Measurements from ENCODE around the gene IFNA14. TPM values are rescaled to one million over a fixed set of nuclear protein-coding genes. Genes with fewer than 3 reads are reported as not detected.
"Not testable (repeated sequence)": the region's sequence is repeated elsewhere in the genome, so short reads cannot be mapped to it uniquely, and the experiment has no call there.

Gene IFNA14
- total RNA-seq, 3 donors from 2014 or later, result not detected

DNA sequence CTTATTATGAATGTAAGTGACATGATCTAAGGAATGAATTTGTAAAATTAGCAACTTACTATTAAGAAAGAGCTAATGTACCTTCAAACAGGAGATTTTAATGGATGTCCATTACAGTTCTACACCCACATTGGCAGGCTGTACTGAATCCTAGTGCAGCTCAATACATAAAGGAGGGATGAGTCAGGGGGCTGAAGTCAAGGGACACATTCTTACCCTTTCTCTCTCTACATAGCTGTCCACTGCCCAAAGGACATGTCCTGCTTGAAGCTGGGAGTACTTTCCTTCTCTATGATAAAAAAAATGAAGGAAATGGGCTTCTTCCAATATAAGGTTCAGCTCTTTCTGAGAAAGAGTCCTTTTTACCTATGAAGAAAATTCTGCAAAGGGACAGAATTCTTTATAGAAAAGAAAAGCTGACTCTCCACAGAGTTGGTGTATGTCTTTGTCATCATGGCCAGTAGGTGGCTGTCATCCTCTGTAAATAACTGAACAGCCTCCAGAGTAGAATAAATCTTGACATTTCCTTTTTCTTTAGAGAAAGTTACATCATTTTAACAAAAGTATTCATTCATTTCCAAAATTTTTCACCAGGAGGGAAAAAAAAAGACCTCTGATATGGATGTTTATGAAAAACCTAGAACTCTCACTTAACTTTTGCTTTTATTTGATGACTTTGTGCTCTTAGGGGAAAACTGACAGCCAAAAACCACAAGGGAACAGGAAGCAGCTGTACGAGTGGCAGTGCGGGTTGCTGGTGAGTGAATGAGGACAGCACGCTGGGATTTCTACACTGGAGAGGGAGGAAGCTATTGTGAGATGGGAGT, 13.1 kb upstream of the IFNA14 start:
- ATAC-seq, result peak; percentile 40

DNA sequence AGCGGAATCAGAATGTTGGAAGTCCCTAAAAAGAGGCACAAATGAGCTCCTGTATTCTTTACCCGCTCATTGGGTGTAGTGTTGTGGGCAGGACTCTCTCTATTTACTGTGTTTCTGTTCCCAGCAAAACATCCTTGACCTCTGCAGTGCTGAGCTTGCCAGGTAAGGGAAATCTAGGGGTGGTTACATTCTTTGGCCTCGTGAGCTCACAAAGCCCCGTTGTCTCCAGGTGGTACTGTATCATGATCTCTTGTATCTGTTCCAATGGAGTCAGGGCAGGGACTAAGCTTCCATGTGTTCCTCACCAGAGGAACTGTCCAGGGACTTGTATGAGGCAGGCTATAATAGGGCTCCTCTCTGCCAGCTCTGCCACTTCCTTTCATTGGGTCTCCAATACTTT, 11.8 kb upstream of the IFNA14 start:
- Histone ChIP-seq H3K4me1 (ENCODE audit: low read depth) (no peaks in the 10 kb centered on the region), H3K9me3 (no peaks in the 10 kb centered on the region), H3K36me3 (ENCODE audit: low read depth) (no peaks in the 10 kb centered on the region), H3K4me3 (no peak overlapping the region)
- TF ChIP-seq, protein P1, sequence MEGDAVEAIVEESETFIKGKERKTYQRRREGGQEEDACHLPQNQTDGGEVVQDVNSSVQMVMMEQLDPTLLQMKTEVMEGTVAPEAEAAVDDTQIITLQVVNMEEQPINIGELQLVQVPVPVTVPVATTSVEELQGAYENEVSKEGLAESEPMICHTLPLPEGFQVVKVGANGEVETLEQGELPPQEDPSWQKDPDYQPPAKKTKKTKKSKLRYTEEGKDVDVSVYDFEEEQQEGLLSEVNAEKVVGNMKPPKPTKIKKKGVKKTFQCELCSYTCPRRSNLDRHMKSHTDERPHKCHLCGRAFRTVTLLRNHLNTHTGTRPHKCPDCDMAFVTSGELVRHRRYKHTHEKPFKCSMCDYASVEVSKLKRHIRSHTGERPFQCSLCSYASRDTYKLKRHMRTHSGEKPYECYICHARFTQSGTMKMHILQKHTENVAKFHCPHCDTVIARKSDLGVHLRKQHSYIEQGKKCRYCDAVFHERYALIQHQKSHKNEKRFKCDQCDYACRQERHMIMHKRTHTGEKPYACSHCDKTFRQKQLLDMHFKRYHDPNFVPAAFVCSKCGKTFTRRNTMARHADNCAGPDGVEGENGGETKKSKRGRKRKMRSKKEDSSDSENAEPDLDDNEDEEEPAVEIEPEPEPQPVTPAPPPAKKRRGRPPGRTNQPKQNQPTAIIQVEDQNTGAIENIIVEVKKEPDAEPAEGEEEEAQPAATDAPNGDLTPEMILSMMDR (IDR thresholded peaks at IDR 0.05), result no peak
- DNase-seq, result no peak
- intact Hi-C loops (cut with DNase I, micrococcal nuclease), result no loop called here
- ATAC-seq, result no peak

More for the DNA sequence above, 13.1 kb upstream of the IFNA14 start:
- no peaks in the 10 kb centered on the region for H3K9me3 ChIP-seq
- intact Hi-C loops (cut with DNase I, micrococcal nuclease), result no loop called here
- peak in 1 of 3 donors; percentile 24 for DNase-seq
- no peak overlapping the region for H3K4me3 ChIP-seq
- no peaks in the 10 kb centered on the region for H3K4me1 ChIP-seq (ENCODE audit: low read depth)
- TF ChIP-seq, protein P1 (IDR thresholded peaks at IDR 0.05), result no peak
- no peaks in the 10 kb centered on the region for H3K36me3 ChIP-seq (ENCODE audit: low read depth)

DNA sequence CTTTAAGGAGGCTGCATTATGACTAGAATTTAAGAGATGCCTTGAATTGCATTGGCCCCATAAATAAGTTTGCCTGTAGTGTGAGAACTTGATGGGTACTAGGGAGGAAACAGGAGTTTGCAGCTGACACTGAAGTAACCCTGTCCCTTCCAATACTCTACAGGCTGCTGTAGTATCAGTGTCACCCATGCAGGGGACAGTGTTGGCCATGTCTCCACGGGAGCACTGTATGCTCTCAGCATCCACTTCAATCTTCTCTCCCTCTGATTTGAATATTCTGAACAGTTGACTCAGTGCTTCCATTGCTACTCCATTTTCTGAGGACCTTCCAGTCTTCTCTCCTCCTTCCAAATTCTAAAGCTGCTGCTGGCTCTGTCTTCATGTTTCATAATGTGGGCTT, 11.4 kb upstream of the IFNA14 start:
- ATAC-seq (no peak), DNase-seq (no peak)
- Histone ChIP-seq H3K4me1 (ENCODE audit: low read depth) (no peaks in the 10 kb centered on the region), H3K9me3 (no peaks in the 10 kb centered on the region), H3K36me3 (ENCODE audit: low read depth) (no peaks in the 10 kb centered on the region), H3K4me3 (no peak overlapping the region)
- intact Hi-C loops (cut with DNase I, micrococcal nuclease), result no loop called here
- TF ChIP-seq, protein P1 (IDR thresholded peaks at IDR 0.05), result no peak

DNA sequence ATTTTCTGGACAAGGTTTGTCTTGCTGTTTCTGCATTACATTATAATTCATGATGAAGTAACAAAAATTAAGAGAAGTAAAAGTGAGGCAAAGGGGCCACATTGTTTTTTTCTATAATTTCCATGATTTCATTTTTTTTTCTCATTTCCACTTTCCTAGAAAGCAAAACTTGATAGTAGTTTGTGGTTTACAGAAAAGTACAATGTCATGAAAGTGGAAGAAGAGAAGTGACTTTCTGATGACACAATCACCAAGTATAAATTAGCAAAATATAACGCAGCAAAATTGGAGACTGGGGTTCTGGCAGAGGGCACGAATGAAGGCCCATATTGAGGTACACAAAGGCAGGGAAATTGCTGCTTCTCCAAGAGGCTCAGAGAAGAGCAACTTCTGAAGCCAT, 5.0 kb upstream of the IFNA14 start:
- no peaks in the 10 kb centered on the region for H3K4me1 ChIP-seq (ENCODE audit: low read depth)
- intact Hi-C loops (cut with DNase I, micrococcal nuclease), result no loop called here
- H3K9me3 ChIP-seq, result no peaks in the 10 kb centered on the region
- DNase-seq, result no peak
- H3K36me3 ChIP-seq (ENCODE audit: low read depth), result no peaks in the 10 kb centered on the region
- TF ChIP-seq, protein P1 (IDR thresholded peaks at IDR 0.05), result no peak
- no peak overlapping the region for H3K4me3 ChIP-seq
- no peak for ATAC-seq

DNA sequence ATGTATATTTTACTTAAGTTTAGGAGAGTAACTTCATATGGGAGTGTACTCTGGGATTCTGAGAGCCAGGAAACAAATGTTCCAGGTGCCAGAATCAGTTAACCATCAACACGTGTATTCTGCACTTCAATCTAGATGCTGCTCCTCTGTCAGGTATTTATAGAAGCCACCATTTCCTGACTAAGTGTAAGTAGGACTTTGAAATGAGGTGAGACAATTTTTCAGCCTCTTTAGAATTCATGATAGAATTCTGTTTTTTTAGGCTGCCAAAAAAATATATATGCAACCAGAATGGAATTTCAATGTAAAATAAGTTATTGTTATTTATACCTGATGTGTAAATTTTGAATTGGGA, 3.5 kb downstream of the IFNA14 start:
- DNase-seq; H3K4me3 ChIP-seq; H3K9me3 ChIP-seq; H3K4me1 ChIP-seq (ENCODE audit: low read depth); ATAC-seq; H3K36me3 ChIP-seq (ENCODE audit: low read depth); intact Hi-C loops (cut with DNase I, micrococcal nuclease): not testable (repeated sequence)

DNA sequence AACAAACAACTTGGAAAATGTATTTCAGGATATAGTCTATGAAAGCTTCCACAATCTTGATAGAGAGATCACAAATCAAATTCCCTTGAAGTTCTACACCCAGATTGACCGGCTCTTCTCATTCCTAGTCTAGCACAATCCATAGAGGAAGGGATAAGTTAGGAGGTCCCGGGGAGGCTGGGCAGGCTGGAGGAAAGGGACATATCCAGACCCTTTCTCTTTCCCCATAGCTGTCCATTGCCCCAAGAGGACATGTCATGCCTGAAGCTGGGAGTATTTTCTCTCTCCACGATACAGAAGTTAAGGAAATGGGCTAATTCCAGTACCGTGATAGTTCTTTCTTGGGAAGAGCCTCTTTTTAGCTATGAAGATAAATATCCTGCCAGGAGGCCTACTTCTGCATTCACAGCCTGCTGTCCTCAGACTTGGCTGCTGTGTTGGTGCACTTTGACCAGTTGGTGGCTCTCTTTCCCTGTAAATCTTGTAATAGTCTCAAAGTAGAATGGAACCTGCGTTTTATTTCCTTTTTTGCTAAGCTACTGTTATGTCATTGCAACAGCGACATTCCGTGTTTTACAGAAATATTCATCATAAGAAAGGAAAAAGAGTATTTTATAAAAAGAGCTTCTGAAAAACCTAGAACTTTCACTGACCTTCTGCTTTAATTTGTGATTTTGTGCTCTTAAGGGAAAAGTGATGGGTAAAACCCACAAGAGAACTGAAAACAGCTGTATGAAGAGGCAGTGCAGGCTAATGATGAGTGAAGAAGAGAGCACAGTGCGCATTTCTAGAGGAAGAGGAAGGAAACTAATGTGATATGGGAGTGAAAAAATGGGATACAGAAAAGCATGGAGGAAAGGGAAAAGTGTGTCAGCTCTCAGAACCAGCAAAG, 4.1 kb downstream of the IFNA14 start:
- H3K9me3 ChIP-seq; H3K4me1 ChIP-seq (ENCODE audit: low read depth); H3K36me3 ChIP-seq (ENCODE audit: low read depth); intact Hi-C loops (cut with DNase I, micrococcal nuclease); H3K4me3 ChIP-seq: not testable (repeated sequence)
- peak in 1 of 3 donors; percentile 47 for DNase-seq
- peak; percentile 67 for ATAC-seq

Measured in mucosa of descending colon (tissue), 3 donors.